GM12891 (cell line): Measurements from ENCODE around the gene TNPO3.

Experiments
- POLR2A ChIP-seq: IDR thresholded peaks from 2 replicates; pipeline ENCODE4 v1.6.1; 2011; ENCODE audit warnings: low read depth, low read length, control low read depth
- POLR2AphosphoS5 ChIP-seq: IDR thresholded peaks from 2 replicates; pipeline ENCODE4 v1.6.1; 2011; ENCODE audit warnings: low read depth, low read length, control low read depth
- TAF1 ChIP-seq: IDR thresholded peaks from 2 replicates; pipeline ENCODE4 v1.6.1; 2011; ENCODE audit warnings: low read depth, low read length, control low read depth

GRCh38 chr7:128935342-128935730, 119.6 kb downstream of the TNPO3 start:
- TF ChIP-seq POLR2AphosphoS5, result no peak
- no peak; the same call in 1 of the 2 replicates for TF ChIP-seq POLR2A
- TF ChIP-seq TAF1, result no peak
